NCI-H1092 treated with DMSO at 0.1 percent for 48 hours (cell line): ENCODE data around the gene HNRNPA0.

Experiments used
- DNase-seq: peaks from one replicate; lab custom pipeline; 2025; lab: John Stamatoyannopoulos, UW

Gene HNRNPA0

DNA sequence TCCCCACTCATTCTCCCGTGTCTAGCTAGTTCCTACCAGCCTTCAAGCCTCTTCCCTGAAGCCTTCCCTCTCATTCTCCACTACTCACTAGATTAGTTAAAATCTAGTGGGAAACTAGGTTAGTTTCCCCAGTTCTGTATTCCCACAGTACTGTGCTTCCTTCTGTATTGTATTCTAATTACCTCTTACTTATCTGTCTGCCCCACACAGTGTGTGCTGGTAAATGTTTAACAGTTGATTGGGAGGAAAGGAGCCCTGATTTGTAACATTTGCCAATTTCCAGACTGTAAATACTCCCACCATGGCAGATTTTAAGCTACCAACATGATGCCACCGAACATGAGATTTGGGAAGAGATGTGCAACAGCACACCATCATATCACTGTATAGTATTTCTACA, 26.5 kb downstream of the HNRNPA0 start:
- DNase-seq: no peak

DNA sequence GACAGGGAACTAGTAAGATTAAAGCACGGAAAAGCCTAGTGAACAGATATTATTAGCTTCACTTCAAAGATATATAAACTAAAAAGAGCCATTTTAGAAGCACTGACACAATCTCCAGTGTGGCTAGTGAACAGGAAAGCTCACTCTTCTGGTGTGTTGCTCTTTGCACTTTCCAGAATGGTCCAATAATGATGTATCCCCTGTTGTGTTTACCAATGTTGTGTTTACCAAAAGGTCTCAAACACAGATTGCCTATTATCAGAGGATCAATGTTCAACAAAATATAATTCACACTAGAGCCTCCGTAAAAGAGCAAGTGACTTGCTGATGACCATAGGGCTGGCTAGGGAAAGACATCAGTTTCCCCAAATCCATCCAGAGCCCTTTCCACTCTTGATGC, 29.9 kb downstream of the HNRNPA0 start:
- no peak for DNase-seq

DNA sequence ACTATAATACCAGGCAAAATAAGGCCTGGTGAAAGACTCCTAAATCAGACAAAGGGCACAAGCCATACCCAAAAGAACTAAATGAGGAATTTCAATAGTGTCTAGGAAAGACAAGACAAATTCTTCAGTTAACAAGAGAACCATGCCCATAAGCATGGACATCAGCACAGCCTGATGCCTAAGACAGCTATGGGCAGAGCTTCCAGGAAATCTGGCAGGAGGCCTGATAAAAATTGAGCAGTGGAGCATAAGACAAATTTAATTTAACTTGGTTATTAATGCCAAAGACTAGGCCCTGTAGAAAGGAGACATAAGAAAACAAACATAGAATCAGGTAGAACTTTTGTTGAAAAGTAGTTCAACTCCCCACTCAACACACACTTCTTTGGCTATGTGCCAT, 35.6 kb downstream of the HNRNPA0 start:
- DNase-seq: no peak

DNA sequence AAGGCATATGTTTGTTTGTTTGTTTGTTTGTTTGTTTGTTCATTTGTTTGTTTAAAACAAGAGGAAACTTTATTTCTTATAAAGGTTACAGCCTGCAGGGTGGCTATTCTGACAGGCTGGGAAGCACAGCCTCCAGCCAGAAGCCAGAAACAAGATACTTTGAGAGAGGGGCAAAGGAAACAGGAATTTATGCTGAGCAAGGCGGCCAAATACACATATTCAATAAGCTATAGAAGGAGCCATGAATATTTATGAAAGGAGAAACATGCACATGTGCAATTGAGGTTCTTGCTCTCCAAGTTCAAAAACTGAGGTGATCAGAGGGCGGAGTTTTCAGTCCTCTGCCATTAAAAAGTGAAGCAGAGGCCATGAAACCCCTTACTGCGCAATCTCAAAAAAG, 37.8 kb downstream of the HNRNPA0 start:
- no peak for DNase-seq

- no peak for DNase-seq
These were observed 38.7 kb downstream of the HNRNPA0 start for GRCh38 chr5:137715456-137715855.

DNA sequence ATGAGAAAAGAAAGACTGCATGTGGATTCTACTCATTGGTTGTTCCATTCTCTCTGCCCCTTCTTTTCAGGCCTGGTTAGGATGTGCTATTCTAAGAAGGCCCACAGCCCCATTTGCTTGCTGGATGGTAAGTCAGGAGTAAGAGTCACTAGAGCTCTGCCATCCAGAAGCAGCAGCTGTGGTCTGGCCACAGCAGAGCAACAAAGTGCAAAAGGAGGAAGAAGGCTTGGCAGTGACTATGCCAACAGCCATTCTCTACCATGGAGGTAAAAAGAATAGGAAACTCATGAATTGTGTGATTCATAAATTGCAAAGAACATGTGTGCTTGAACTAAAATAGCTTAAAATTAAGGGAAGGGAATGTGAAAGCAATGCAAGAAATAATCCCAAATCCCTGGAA, 39.2 kb downstream of the HNRNPA0 start:
- no peak for DNase-seq

DNA sequence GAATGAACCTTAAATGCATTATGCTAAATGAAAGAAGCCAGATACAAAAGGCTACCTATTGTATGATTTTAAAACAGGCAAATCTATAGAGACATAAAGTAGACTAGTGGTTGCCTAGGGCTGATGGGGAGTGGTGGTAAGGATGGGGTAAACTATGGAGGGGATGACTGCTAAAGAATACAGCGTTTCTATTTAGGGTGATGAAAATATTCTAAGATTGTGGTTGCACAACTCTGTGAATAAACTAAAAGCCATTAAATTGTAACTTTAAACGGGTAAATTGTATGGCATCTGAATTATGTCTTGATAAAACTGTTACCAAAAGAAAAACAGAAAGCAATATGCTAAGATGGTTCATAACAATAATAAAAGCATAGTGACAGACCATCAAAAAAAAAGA, 39.7 kb downstream of the HNRNPA0 start:
- DNase-seq: no peak

GRCh38 chr5:137712139-137712667, 42.0 kb downstream of the HNRNPA0 start:
- no peak for DNase-seq

GRCh38 chr5:137710086-137710485, 44.1 kb downstream of the HNRNPA0 start:
- DNase-seq: no peak

GRCh38 chr5:137708796-137709559, 45.2 kb downstream of the HNRNPA0 start:
- peak; percentile 89 for DNase-seq

DNA sequence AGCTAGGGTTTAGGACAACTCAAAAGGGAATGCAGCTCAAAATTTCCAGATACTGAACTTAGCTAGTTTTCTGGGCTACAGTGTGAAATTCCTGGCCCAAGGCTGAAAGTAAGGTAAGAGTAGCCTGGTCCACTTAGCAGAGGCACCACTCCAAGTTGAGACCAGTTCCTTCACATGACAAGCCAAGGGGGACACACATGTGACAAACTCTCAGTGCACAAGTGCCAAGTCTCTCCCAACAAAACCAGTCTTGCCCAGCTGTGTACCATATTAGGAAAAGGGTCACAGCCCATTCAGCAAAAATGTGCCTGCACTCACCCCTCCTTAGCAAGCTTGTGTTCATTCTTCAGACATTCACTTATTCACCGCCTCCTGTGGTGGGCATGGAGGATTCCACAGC, 46.1 kb downstream of the HNRNPA0 start:
- DNase-seq: no peak

GRCh38 chr5:137706841-137707240, 47.3 kb downstream of the HNRNPA0 start:
- DNase-seq: no peak

DNA sequence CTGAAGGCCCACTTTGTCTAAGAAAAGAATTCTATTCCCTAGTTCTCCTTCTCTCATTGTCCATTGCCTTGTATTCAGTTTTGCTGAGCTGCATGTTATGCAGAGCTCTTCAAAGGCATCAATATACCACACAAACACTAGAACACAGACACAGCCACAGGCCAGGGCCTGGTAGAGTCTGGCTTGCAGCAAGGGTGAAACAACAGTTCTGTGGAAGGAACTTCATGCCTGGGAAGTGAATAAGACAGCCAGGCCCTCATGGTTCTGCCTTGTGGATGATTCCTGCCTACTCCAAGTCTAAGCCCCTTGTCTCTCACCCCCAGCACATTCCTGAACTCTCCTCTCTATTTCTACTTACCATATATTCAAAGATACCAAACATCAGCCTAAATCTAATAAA, 49.1 kb downstream of the HNRNPA0 start:
- DNase-seq: no peak

GRCh38 chr5:137703565-137703964, 50.6 kb downstream of the HNRNPA0 start:
- no peak for DNase-seq

GRCh38 chr5:137700282-137700680, 53.9 kb downstream of the HNRNPA0 start:
- DNase-seq: no peak

GRCh38 chr5:137699336-137700281, 54.6 kb downstream of the HNRNPA0 start:
- DNase-seq: no peak

DNA sequence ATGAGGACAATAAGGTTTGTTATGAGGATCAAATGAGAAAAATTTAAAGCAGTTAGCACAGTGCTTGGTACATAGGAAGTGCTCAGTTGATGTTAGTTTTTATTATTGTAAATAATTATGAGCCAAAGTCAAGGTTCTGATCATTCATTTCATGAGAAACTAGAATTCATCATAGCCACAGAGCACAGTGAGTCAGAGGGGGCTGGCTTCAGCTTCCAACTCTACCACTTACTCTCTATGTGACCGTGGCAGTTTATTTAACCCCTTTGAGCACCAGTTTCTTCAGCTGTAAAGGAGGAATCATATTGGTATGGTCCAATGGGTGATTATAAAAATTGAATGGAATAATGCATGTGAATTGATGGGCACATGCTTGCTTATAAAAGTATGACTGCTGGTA, 57.7 kb downstream of the HNRNPA0 start:
- no peak for DNase-seq

DNA sequence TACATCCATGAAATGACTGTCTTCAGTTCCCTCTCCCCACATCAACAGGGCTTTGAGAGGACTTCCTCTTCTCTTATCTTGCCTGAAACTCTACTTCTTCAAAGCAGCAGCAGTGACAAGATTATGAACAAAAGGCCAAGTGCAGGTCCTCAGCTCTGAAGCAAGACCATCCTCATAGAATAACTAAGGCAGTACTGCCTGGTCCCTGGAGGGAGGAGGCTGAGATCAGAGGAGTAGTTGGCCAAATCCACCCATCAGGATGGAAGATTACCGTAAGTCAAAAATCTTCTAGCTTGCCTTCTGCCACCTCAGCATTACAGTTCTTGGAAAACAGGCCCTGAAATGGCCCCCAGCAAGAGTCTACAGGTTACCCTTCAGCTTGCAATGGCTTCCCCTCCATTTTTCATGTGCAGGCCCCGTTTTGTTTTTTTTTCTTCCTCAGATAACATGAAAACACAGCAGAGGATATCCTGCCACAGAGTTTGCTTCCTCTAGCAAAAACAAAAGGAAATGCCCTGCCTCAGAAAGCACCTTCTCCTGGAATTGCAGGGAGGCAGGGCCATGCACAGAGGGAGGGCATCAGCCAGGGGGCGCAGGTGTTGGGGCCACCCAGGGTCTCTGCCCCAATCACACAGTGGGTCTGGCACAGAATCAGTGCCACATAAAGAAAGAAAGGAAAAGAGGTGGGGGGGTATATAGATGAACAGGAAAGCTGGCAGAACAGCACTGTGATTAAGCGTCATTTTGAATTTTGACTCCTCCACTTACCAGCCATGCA, 58.3 kb downstream of the HNRNPA0 start:
- DNase-seq: no peak
